ENCODE measurements around the gene SMIM20.

SMIM20 gene

GRCh38 chr4:25892796-25893195 lies 21.2 kb upstream of the SMIM20 start:
- Histone ChIP-seq H3K79me2 (ENCODE audit: low read length) (no peaks in the 10 kb centered on the region), H3K4me1 (ENCODE audit: low read length) (no peaks in the 10 kb centered on the region), H3K36me3 (replicated peaks; ENCODE audit: insufficient read depth, low read length) (no peaks in the 10 kb centered on the region), H3K9me3 (replicated peaks; ENCODE audit: insufficient read depth, low read length) (no peaks in the 10 kb centered on the region), H3K27me3 (replicated peaks; ENCODE audit: insufficient read depth, low read length) (no peaks in the 10 kb centered on the region), H4K20me1 (ENCODE audit: insufficient read depth, low read length) (no peaks in the 10 kb centered on the region), H3K4me2 (ENCODE audit: low read depth, low read length) (no peak overlapping the region), H3K27ac (ENCODE audit: low read length) (no peak overlapping the region), H3K9me2 (replicated peaks; ENCODE audit: insufficient read depth, low read length) (no peaks in the 10 kb centered on the region), H3K9ac (ENCODE audit: low read length) (no peak overlapping the region), H3K4me3 (ENCODE audit: low read length) (no peak overlapping the region), H2AFZ (ENCODE audit: low read length) (no peak overlapping the region), H3F3A (ENCODE audit: insufficient read depth, low read length) (no peaks in the 10 kb centered on the region)
- no peak for TF ChIP-seq CTCF (IDR thresholded peaks at IDR 0.05; ENCODE audit: low read length)
- TF ChIP-seq EZH2phosphoT487 (IDR thresholded peaks at IDR 0.05; ENCODE audit: low read length): no peak
- no peak for TF ChIP-seq EZH2 (optimal IDR thresholded peaks at IDR 0.05; ENCODE audit: low read depth, low read length)
- DNase-seq: no peak

- no peaks in the 10 kb centered on the region for H4K20me1 ChIP-seq (ENCODE audit: insufficient read depth, low read length)
- no peak overlapping the region for H3K4me3 ChIP-seq (ENCODE audit: low read length)
- no peaks in the 10 kb centered on the region for H3K9me3 ChIP-seq (replicated peaks; ENCODE audit: insufficient read depth, low read length)
- no peaks in the 10 kb centered on the region for H3K9me2 ChIP-seq (replicated peaks; ENCODE audit: insufficient read depth, low read length)
- H3K4me1 ChIP-seq (ENCODE audit: low read length): no peaks in the 10 kb centered on the region
- no peak for DNase-seq
- H3K4me2 ChIP-seq (ENCODE audit: low read depth, low read length): no peak overlapping the region
- H3K36me3 ChIP-seq (replicated peaks; ENCODE audit: insufficient read depth, low read length): no peaks in the 10 kb centered on the region
- no peaks in the 10 kb centered on the region for H3K27me3 ChIP-seq (replicated peaks; ENCODE audit: insufficient read depth, low read length)
- no peaks in the 10 kb centered on the region for H3F3A ChIP-seq (ENCODE audit: insufficient read depth, low read length)
- TF ChIP-seq EZH2phosphoT487 (IDR thresholded peaks at IDR 0.05; ENCODE audit: low read length) (no peak), CTCF (IDR thresholded peaks at IDR 0.05; ENCODE audit: low read length) (no peak), EZH2 (optimal IDR thresholded peaks at IDR 0.05; ENCODE audit: low read depth, low read length) (no peak)
- no peaks in the 10 kb centered on the region for H3K79me2 ChIP-seq (ENCODE audit: low read length)
- no peak overlapping the region for H3K9ac ChIP-seq (ENCODE audit: low read length)
- H3K27ac ChIP-seq (ENCODE audit: low read length): no peak overlapping the region
- H2AFZ ChIP-seq (ENCODE audit: low read length): no peak overlapping the region
Measured at GRCh38 chr4:25896776-25897539, 17.1 kb upstream of the SMIM20 start.

GRCh38 chr4:25900310-25900709 lies 13.7 kb upstream of the SMIM20 start:
- Histone ChIP-seq H3K36me3 (replicated peaks; ENCODE audit: insufficient read depth, low read length) (no peaks in the 10 kb centered on the region), H3K4me3 (ENCODE audit: low read length) (no peak overlapping the region), H3K4me2 (ENCODE audit: low read depth, low read length) (no peak overlapping the region), H3K27me3 (replicated peaks; ENCODE audit: insufficient read depth, low read length) (no peaks in the 10 kb centered on the region), H4K20me1 (ENCODE audit: insufficient read depth, low read length) (no peaks in the 10 kb centered on the region), H3K27ac (ENCODE audit: low read length) (no peak overlapping the region), H3K79me2 (ENCODE audit: low read length) (no peaks in the 10 kb centered on the region), H3K4me1 (ENCODE audit: low read length) (no peaks in the 10 kb centered on the region), H2AFZ (ENCODE audit: low read length) (no peak overlapping the region), H3F3A (ENCODE audit: insufficient read depth, low read length) (no peaks in the 10 kb centered on the region), H3K9ac (ENCODE audit: low read length) (no peak overlapping the region), H3K9me2 (replicated peaks; ENCODE audit: insufficient read depth, low read length) (no peaks in the 10 kb centered on the region), H3K9me3 (replicated peaks; ENCODE audit: insufficient read depth, low read length) (no peaks in the 10 kb centered on the region)
- DNase-seq: no peak
- TF ChIP-seq CTCF (IDR thresholded peaks at IDR 0.05; ENCODE audit: low read length) (no peak), EZH2 (optimal IDR thresholded peaks at IDR 0.05; ENCODE audit: low read depth, low read length) (no peak), EZH2phosphoT487 (IDR thresholded peaks at IDR 0.05; ENCODE audit: low read length) (no peak)

Data from MM.1S (cell line).